ENCODE data around the gene OLFML1. TPM values are rescaled to one million over a fixed set of nuclear protein-coding genes. Genes with fewer than 3 reads are reported as not detected.

Gene OLFML1
- polyA plus RNA-seq, 4 donors: 31.5 to 220 (median 47.8) TPM

DNA sequence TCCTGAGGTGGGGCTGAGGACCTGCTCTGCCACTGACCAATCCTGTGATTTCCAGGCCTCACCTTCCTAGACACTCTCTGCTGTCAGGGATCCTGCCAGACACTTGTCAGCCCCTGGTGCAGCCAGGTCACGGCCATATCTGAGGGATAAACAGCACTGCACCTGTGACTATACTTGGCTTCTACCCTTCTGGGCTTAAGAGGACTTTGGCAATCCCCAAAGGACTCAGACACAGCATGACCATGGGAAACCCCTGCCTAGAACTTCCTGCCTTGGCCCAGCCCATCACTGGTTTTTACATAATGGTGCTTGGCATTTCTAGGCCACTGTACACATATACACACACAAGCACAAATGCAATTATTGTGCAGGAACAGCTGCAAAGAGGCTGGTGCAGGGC lies 11.6 kb upstream of the OLFML1 start:
- no peak for DNase-seq (ENCODE audit: low read depth in 4 of 4, low spot score in 3 of 4)

DNA sequence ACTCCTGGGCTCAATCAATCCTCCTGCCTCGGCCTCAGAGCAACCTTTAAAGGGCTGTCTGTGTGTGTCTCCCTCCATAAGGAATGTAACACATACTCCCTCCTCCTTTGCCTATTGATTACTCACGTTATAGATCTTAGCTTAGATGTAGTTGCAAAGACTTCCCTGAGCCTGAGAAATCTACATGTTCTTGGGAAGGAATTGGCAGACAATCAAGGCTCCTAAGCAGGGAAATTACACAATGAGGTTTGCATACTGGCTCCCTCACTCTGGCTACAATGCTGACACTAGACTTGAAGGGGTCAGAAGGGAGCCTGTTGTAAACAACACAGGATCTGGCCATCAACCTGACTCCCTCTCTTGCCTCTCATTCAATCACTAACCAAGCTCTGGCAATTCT lies 5.2 kb upstream of the OLFML1 start:
- DNase-seq (ENCODE audit: low read depth in 4 of 4, low spot score in 3 of 4): no peak

DNA sequence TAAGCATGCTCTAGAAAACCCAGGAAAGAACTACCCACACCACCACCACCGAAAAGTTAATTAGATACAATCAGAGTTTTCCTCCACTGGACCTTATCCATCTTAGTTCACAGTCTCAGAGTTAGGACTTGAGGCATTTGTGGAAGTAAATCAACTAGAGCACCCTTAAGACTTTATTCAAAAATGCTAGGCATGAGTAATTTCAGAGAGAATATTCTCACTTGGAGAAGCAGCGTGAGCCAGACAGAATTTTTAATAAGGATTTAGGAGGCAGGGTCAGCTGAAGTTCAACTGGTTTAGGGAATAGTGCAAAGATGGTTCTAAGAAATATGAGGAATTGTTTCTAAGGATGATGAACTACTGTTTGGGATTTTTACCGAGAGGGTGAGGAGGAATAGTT lies 1.2 kb upstream of the OLFML1 start:
- no peak for DNase-seq (ENCODE audit: low read depth in 4 of 4, low spot score in 3 of 4)

DNA sequence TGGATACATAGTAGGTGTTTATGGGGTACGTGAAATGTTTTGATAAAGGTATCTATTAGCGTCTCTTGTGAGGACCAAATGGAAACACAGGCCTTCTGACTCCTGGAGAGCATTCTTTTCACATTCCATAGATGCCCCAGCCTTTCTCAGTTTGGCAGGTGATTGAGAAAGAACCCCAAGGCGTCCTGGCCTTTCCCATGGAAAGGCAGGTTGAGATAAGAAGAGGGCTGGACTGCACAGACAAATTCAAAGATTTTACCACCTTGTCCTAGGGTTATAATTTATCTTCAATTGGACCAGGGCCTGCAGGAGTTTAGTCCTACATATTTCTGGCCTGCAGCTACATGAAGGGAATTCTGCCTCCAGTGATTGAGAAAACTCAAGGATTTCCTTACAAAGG lies 661 bp upstream of the OLFML1 start:
- no peak for DNase-seq (ENCODE audit: low read depth in 4 of 4, low spot score in 3 of 4)

DNA sequence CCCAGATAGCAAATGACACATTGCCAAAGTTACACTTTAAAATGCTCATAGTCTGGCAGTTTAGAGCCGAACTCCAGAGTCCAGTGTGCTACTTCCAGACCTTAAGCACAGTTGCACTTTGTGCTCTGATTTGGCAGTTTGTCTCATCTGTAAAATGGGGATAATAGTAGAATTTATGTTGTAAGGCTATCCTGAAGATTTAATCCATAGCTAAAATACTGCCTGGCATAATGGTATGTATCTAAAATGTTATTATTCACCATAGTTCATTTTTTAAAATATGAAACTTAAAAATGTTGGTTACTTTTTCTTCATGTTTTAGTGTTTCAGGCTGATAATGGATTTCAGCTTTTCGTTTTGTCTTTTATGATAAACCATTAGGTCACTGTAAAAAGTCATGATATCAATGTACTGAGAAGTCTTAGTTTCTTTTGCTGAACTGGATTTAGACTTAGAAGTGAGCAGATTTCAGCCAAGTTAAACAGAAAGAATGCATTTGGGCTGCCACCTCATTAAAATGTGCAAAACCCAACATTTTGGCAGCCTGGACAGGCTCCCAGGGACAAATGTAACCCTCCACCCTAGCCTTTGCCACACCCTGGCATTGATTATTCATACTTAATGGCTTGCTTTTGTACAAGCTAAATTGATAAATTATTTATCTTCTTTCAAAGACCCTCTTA lies 933 bp downstream of the OLFML1 start:
- no peak for DNase-seq (ENCODE audit: low read depth in 4 of 4, low spot score in 3 of 4)

DNA sequence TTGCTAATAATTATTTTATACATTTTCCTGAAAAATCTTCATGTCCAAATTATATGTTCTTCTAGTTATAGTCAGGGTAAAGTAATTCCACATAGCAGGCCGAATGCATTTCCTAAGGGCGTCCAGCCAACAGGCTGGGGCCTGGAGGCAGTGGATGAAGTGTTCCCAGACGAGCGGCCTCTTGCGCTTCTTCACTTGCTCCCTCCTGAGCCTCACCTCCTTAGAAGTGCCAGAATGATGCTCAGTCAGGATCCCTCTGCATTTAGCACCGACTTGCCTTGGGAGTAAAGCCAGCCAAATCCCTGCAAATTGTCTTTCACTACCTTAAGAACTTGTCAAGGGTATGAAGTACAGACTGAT lies 1.5 kb downstream of the OLFML1 start:
- DNase-seq (ENCODE audit: low read depth in 4 of 4, low spot score in 3 of 4): no peak

DNA sequence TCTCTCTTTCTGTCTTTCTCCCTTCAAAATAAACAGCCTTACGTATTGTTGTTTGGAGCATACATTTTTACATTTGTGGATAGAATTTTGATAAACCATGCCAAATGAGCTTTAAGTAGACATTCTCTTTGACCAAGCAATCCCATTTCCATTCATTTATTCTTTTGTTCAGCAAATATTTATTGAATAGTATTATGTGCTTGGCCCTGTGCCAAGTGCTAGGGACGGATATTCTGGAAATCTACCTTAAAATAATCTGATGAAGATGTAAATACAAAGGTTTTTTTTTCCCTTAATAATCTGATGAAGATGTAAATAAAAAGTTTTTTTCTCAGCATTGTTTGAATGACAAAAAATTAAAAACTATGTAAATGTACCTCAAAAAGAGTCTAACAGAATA lies 2.1 kb downstream of the OLFML1 start:
- DNase-seq (ENCODE audit: low read depth in 4 of 4, low spot score in 3 of 4): no peak

DNA sequence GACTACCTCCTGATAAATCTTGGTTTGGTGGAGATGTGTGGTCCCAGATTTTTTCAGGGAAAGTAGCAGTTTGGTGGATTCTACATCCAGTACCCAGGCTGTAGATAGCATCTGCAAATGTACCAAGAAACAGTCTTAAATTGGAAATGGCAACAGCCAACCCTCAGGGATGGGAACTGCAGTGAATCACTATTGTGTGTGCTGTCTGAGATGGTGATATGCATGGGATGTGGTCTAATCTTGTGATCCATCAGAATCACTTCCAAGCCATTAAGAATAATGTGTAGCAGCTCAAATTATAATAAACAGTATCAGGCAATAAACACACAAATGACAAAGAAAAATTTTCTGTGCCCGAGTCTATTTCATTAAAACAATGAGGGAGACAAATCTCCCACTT lies 3.4 kb downstream of the OLFML1 start:
- no peak for DNase-seq (ENCODE audit: low read depth in 4 of 4, low spot score in 3 of 4)

DNA sequence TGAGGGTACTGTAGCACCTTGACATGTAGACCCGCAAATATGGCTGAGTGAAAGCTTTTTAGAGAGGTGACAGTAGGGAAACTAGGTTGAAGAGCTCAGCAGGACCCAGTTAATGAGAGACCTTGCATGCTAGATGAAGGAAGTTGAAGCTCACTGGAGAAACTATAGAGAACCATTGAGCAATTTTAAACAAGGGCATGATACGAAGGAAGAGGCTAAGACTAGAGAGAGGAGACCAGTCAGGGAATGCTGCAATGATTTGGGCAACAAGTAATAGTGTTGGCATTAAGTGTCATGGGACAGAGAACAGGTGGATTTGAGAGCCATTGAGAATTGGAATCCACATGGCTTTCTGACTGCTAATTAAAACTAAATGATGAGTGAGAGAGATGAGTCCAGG lies 4.1 kb downstream of the OLFML1 start:
- DNase-seq (ENCODE audit: low read depth in 4 of 4, low spot score in 3 of 4): no peak

DNA sequence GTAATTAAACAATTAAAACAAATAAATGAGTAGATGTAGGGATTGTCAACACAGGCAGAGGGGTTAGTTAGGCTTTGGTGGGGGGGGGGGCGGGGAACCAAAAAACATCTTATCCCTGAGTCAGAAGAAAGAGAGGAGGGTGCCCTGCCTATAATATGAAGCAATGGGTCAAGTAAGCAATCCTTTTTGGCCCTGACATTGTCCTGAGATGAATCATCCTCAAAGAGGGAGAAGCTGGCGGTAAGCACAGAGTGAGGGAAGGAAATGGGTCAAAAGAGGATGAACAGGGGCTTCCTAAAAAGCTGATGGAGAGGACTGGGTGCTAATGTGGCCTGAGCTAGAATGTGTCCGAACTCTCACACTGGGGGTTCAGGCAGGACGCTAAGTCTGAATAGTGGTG lies 4.7 kb downstream of the OLFML1 start:
- DNase-seq (ENCODE audit: low read depth in 4 of 4, low spot score in 3 of 4): no peak

DNA sequence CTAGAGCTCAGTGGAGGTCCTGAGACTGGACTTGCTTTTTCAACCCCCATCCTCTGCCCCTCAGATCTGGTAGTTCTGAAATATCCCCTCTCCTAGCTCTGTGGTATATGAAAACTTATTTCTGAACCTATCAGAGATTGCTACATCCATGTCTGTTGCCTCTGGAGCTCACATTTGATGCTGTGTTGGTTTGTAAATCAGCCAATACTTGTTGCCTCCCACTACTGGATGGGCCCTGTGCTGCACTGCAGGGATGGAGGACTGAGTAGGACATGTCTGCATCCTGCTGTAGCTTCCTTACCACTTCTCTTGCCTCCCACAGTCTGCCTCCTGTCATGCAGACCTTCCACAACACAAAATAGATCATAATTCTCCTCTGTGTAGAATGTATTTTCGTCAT lies 5.2 kb downstream of the OLFML1 start:
- DNase-seq (ENCODE audit: low read depth in 4 of 4, low spot score in 3 of 4): no peak

DNA sequence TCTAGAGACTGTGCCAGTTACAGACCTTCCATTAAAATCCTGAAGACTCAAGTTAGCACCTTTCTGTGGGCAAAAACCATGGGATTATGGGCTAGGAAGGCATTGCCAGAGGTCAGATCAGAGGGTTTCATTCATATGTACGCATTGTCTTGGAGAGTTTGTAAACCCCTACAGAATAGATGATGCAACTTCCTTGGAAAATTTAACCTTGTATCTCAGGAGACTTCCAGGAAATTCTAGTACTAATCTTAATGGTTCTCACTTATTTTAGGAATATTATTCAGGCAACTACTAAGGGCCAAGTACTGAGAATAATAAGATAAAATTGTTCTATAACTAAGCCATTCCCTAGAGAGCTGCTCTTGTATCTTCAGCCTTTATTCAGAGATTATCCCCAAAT lies 6.9 kb downstream of the OLFML1 start:
- DNase-seq (ENCODE audit: low read depth in 4 of 4, low spot score in 3 of 4): no peak

DNA sequence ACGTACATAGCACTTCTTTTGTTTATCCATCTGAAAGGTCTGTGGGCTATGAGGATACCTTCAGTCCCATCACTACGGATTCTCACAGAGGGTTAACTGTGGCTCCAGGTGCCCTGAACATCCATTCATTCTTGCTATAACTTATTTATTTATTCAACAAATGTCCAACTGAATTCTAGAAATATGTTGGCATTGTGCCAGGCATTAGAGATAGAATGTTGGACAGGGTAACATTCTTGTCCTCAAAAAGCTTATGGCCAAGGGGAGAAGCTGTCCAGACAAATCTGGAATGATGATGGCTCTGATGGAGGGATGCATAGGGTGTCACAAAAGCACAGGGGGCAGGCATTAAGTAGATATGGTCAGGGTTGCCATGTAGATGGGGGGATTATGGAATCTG lies 8.4 kb downstream of the OLFML1 start:
- DNase-seq (ENCODE audit: low read depth in 4 of 4, low spot score in 3 of 4): no peak

DNA sequence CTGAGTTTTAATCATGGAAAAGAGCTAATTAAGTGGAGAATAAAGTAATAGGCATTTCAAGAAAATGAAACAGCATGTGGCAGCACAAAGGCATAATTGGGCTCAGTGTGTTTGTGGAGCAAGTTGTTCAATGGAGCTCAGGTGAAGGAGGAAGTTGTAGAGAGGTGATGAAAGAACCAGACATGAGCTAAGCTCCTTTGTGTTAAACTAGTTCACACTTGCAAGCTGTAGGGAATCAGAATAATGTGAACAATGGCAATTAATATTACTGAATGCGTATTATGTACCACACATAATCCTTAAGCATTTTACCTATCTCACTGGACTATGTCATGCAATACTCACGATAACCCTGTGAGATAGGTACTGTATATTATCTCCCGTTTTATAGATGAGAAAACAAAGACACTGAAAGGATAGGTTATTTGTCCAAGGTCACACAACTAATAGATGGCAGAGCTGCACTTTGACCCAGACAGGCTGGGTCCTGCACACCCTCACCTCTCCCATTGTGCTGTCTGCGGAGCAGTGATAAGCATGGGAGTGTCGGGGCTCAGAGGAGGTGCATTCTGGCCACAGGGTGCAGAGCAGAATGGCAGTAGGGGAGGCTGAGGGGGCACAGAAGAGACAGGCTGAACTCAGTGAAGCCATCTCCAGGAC lies 8.9 kb downstream of the OLFML1 start:
- no peak for DNase-seq (ENCODE audit: low read depth in 4 of 4, low spot score in 3 of 4)

DNA sequence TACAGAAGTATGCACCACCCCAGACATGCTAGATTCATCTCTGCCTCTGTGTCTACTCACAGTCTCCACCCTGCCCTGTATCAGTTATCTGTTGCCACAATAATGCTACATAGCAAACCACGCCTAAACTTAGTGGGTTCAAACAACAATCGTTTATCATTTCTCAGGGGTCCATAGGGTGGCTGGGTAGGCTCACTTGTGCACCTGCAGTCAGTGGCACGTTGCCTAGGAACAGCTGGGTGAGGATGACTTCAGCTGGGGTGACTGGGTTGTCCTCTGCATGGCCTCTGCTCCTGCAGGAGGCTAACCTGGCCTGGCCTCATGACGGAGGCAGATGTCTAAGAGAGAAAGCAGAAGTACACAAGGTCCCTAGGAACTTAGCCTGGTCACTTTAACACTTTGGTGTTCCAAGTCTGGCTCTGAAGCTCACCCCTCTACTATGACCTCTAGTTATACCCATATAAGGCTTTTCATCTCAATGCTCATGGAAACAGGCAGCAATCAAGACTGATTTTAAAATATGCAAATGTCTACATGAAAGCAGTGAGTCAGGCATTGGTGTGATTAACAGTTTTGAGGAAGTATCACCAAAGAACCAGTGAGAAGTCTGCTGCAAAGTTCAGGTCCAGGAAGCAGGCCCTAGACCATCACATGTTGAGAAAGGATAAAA lies 10.7 kb downstream of the OLFML1 start:
- no peak for DNase-seq (ENCODE audit: low read depth in 4 of 4, low spot score in 3 of 4)

DNA sequence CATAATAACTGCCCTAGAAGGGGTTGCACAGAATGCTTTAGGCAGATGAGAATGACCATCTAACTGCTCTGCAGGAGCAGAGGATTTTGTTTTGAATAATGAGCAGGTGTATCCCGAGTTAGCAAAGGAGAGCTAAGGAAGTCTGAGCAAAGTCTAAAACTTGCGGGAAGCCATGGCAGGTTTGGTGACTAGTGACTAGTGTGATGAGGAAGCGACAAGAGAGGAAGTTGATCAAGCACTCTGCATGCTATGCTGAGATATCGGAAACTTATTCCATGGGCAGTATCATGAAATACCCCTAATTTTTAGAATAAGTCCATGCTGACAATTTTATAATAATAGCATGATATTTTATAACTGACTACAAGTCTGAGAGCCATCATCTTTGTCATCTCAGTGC lies 12.9 kb downstream of the OLFML1 start:
- DNase-seq (ENCODE audit: low read depth in 4 of 4, low spot score in 3 of 4): no peak

DNA sequence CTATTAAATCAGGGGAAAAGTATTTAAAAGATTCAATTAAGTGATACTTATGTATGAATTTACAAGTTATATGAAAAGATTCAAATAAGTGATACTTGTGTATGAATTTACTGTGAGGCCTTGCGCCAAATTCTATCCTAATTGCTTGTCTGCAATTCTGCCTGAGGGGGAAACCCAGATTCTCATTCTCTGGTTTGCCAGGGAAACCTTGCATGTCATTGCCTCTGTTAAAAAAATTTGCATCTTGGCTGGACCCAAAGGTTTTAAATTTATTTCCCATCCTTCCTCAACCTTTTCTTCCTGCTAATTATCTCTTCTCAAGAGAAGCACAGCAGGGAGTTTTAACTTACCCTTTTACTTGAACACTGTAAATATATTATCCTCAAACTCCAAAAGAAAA lies 13.8 kb downstream of the OLFML1 start:
- no peak for DNase-seq (ENCODE audit: low read depth in 4 of 4, low spot score in 3 of 4)

DNA sequence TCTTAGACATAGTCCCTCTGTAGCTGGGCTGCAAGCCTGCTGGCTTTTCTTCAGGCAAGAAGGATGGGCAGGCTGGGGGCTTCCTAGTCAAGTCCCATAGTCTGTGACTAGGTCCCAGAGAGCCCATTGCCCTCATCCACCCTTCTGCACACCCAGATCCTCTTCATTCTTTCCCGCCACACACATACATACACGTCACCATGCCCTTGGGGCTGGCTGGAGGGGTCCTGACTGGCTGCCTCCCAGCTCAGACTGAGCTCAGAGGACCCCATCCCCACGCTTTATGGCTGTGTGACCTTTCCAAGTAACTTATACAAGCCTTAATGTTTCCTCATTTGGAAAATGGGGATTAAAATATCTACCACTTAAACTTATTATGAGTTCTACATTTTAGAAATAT lies 14.9 kb downstream of the OLFML1 start:
- no peak for DNase-seq (ENCODE audit: low read depth in 4 of 4, low spot score in 3 of 4)

DNA sequence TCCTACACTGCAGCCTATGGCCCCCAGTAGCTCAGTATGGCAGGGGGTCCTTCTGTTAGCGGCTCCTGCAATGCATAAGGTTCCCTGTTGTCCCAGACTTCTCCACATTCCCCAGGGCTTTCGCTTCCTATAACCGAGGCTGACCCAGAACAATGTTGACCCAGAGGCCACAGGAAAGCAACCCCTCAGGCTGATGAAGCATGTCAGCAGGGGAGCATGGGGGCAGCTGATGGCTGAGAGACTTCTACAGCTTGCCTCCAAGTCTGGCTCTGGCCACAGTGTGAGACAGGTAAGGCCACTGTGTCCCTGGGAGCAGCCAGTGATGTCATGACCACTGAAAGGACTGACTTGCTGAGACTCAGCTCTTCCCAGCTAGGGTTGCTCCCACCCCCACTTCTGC lies 15.9 kb downstream of the OLFML1 start:
- DNase-seq (ENCODE audit: low read depth in 4 of 4, low spot score in 3 of 4): no peak

DNA sequence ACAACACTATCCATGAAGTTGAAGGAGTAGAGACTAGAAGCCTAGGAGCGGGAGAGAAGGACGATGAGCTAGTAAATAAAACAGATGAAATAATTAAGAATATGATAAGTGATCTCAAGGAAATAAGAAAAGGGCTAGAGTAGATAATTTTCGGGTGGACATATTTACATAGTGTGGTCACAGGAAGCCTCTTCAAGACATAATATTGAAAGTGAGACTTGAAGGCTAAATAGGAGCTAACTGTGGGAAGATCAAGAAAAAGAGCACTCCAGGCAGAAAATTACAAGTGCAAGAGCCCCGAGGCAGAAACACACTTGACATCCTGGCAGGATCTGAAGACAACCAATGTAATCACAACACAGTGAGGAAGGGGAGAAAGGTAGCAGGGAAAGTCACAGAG lies 16.6 kb downstream of the OLFML1 start:
- DNase-seq (ENCODE audit: low read depth in 4 of 4, low spot score in 3 of 4): no peak

DNA sequence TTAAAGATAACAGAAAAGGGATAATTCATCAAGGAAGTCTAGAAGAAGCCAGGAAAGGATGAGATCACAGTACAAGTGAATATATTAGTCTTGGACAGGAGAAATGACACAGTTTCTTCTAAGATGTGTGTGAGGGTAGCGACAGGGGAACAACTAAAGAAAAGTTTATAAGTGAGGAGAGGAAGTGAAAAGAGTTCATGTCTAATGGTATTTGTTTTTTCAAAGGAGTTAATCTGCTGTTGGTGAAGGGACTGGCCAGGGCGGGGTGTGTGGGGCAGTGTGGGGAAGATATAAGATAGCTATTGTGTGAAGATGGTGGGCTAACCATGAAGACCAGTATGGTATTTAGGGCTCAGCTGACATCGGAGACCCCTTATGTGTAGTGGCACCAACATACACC lies 20.9 kb downstream of the OLFML1 start:
- DNase-seq (ENCODE audit: low read depth in 4 of 4, low spot score in 3 of 4): no peak

DNA sequence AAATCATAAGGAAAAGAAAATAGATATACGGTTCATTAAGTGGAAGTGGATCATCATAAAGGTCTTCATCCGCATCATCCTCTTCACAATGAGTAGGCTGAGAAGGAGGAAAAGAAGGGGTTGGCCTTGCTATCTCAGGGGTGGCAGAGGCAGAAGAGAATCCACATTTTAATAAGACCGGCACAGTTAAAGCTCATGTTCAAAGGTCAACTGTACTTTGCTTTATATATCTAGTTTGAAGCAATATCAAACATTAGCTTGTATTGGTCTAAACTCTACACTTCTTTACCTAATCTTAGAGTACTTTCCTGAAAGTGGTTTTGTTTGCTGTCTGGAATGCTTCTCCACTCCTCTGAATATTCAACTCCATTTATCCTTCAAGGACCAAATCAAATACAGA lies 22.8 kb downstream of the OLFML1 start:
- DNase-seq (ENCODE audit: low read depth in 4 of 4, low spot score in 3 of 4): no peak
